GDM1 (cell line): ENCODE measurements around the gene LITAF.
"Not testable (repeated sequence)": the region's sequence is repeated elsewhere in the genome, so short reads cannot be mapped to it uniquely, and the experiment has no call there.

Source experiments
- DNase-seq: peaks from one replicate; lab custom pipeline; 2025; lab: John Stamatoyannopoulos, UW

LITAF gene

DNA sequence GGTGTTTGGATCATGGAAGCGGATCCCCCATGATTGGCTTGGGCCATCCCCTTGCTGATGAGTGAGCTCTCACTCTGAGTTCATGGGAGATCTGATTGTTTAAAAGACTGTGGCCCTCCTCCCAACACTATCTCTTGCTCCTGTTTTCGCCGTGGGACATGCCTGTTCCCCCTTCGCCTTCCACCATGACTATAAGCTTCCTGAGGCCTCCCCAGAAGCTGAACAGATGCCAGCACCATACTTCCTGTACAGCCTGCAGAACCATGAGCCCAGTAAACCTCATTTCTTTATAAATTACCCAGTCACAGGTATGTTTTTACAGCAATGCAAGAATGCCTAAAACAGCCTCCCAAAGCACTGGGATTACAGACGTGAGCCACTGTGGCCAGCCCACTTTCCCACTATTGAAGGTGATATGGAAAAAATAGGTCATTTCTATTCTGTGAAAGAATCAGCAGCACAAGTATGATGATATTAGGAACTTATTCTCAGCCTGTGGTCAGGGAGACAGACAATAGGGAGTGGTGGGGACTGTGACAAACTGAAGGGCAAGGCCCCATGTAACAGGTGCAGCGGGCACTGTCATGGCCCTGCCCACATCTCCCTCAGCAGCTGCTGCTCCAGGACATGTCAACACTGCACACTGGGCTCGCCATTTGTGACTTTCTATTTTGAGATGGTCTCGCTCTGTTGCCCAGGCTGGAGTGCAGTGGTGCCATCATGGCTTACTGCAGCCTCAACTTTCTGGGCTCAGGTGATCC, 33.7 kb upstream of the LITAF start:
- no peak for DNase-seq

- no peak for DNase-seq
These were observed 32.7 kb upstream of the LITAF start for GRCh38 chr16:11619327-11619851.

DNA sequence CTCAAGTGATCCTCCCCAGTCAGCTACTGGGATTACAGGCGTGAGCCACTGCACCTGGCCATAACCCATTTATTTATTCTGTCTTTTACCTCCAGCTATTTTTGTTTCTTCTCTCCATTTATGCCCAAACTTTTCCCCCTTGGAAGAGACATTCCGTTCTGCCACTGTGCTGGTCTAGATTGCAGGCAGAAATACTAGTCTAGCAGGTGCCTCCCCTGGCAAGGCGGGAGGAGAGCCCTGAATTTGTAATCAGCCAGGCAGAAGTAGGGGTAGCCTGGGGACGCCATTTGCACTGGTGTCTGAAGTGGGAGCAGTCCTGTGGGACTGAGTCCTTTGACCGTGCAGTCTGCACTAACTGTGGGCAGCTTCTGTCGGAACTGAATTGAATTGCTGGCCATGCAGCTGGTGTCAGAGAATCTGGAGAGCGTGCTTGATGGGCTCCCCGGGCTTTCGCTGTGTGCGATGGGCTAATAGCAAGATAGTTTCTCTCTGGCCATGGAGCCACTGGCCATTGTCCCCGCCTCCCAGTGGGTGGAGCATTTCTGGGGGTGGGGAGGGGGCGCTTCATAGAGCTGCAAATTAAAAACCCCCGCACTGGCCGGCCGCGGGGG, 31.5 kb upstream of the LITAF start:
- DNase-seq: no peak

GRCh38 chr16:11615748-11616447, 29.2 kb upstream of the LITAF start:
- DNase-seq: no peak

GRCh38 chr16:11614587-11615175, 28.0 kb upstream of the LITAF start:
- no peak for DNase-seq

- no peak for DNase-seq
These were observed 26.9 kb upstream of the LITAF start for GRCh38 chr16:11613381-11614303.

DNA sequence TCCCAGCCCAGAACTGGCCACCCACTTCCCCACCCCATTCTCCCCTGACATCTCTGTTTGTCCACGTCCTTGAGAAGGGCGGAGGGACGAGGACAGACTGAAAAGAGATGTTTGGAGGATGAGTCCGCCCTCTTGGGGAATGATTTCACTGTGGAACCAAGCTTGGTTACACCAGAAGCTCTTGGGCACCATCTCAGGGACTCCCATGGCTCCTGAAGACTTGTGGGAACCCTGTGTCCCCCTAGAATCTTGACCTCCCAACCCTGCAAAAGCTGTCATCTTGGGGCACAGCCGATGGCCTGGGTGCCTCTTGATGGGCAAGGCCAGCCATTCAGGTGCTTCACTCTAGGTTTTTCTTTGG, 25.9 kb upstream of the LITAF start:
- no peak for DNase-seq

DNA sequence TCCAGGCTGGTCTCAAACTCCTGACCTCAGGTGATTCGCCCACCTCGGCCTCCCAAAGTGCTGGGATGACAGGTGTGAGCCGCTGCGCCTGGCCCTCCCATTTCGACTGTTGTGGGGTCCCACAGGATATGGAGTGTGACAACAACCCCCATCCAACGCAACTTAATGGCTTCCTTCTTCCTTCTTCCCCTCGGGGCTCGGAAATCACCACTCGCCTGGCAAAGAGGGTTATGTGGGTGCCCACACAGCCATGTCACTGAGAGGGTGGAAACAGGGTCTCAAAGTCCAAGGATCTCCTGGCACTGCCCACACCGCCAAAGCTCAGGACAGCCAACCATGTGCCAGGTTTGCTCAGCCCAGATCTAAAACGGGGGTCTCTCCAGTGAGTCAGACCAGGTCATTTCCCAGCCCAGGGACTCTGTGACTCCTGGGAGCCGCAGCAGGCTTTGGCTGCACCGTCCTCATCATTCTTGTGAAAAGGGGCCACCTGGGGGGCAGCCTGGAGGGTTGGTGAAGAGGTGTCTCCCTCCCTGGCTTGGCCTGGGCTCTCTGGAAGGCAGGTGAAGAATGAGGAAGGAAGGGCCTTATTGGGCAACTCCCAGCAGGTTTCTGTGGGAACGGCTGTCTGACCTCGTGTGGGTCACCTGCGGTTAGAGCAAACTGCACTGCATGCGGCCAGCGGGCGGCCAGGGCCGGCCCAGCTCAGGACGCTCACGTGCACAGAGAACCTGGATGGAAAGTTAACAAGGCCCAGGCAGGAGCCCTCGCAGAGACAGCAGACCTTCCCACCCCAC, 25.3 kb upstream of the LITAF start:
- DNase-seq: no peak

DNA sequence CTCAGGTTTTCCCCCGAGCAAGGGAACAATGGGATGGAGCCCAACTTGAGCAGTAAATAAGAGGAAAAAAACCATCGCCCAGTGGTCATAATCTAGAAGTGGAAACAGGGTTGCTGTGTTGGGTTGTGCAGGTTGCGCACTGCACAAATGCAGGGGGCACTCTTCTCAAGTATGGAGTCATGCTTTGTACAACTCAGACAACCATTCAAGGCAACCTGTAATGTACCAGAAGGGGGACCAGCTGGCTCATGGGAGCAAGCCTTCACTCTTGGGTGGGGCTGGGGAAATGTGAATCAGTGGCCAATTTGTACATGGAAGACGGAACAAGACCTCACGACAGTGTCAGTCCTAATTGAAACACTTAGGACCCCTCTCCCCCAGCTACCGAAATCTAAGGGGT, 23.9 kb upstream of the LITAF start:
- DNase-seq: no peak

DNA sequence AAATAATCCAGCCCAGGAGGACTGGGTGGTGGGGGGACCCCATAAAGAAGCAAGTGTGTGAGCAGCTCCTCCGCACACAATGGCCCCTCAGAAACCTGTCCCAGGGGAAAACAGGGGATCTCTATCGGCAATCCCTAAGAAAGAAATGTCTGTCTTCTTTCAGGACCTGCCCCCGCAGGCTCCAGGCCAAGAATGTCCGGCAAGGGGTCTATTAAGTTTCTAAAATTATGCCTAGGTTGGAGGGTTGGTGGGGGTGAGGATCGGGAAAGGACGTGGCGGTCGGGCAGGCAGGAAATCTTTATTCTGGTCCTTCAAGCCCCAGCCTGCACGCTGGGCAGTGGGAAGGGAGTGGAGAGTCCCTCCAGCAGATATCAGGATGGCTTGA, 23.4 kb upstream of the LITAF start:
- DNase-seq: no peak

- no peak for DNase-seq
These were observed 22.9 kb upstream of the LITAF start for GRCh38 chr16:11609474-11610120.

GRCh38 chr16:11605891-11606290, 19.2 kb upstream of the LITAF start:
- no peak for DNase-seq

DNA sequence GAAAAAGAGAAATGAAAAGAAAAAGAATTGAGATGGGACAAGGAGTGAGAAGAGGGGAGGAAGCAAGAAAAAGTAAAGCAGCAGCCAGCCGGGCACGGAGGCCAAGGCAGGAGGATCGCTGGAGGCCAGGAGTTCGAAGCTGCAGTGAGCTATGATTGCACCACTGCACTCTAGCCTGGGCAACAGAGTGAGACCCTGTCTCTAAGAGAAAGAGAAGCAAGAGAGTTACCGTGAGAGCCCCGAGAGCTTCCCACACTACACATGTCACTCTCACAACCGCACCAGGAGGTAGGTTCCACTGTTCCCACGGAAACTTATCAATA, 18.8 kb upstream of the LITAF start:
- no peak for DNase-seq

DNA sequence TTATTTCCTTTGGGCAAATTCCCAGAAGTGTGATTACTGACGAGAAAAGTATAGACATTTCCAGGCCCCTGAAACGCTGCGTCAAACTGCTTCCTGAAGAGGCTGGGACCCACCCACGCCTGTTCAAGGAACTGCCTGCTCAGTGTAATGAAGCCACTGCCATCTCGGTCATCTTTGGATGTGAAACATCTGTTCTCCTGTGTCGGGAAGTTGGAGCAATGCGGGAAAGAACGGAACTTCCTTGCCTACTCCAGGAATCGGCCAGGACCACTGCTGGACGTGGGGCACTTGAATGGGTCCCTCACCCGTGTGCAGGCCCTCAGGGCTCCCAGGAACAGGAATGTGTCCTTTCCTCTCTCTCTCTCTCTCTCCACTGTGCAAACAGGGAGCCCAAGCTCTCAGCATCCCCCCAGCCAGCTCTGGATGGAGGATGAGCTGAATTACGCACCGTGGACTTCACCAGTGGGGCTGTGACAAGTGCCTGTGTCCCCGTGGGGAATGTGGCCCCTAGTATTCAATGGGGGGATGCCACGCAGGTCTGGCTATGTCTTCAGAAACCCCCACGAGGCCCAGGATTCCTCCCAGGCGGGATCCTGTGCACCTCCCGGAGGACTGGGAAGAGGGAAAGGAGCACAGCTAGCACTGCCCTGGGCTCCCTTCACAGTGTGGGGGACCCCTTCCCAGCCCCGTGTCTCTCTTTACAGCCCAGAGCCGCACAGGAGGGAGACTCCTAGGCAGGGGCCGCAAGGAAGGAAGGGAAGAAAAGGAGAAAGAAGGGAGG, 18.3 kb upstream of the LITAF start:
- DNase-seq: no peak

DNA sequence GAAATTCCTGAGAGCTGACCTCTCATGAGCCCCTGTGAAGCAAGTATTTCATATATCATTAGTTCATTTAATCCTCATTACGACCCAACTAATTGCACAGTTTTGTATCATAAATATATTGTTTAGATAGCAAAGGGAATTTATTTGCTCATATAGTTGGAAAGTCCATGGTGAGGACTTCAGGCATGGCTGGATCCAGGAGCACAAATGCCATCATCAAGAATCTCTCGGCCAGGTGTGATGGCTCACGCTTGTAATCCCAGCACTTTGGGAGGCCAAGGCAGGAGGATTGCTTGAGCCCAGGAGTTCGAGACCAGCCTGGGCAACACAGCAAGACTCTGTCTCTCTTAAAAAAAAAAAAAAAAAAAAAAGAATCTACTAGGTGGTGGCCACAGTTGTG, 17.6 kb upstream of the LITAF start:
- not testable (repeated sequence) for DNase-seq

GRCh38 chr16:11603331-11603750, 16.6 kb upstream of the LITAF start:
- no peak for DNase-seq

- DNase-seq: no peak
These were observed 15.6 kb upstream of the LITAF start for GRCh38 chr16:11602321-11602720.

- no peak for DNase-seq
These were observed 15.2 kb upstream of the LITAF start for GRCh38 chr16:11601911-11602310.

- no peak for DNase-seq
These were observed 14.7 kb upstream of the LITAF start for GRCh38 chr16:11601425-11601824.

- DNase-seq: no peak
These were observed 12.9 kb upstream of the LITAF start for GRCh38 chr16:11599579-11599978.
